ENCODE data around the gene SUV39H1.

DNA sequence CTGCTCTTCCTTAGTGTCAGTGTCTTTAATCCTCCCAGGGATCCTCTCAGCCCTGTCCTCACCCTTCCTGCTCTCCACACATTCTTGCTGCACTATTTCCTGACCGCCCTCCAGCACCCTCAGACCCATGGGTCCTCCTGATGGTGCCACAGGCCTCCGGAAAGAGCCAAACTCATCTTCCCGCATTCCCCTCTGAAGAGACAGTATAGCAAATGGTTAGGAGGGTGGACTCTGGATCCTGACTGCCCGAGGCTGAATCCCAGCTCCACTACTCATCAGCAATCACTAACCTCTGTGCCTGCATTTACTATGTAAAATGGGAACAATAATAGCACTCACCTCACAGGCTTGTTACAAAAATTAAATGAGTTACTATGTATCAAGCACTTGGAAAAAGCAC is 6.2 kb downstream of the SUV39H1 start:
- TF ChIP-seq, protein P1, sequence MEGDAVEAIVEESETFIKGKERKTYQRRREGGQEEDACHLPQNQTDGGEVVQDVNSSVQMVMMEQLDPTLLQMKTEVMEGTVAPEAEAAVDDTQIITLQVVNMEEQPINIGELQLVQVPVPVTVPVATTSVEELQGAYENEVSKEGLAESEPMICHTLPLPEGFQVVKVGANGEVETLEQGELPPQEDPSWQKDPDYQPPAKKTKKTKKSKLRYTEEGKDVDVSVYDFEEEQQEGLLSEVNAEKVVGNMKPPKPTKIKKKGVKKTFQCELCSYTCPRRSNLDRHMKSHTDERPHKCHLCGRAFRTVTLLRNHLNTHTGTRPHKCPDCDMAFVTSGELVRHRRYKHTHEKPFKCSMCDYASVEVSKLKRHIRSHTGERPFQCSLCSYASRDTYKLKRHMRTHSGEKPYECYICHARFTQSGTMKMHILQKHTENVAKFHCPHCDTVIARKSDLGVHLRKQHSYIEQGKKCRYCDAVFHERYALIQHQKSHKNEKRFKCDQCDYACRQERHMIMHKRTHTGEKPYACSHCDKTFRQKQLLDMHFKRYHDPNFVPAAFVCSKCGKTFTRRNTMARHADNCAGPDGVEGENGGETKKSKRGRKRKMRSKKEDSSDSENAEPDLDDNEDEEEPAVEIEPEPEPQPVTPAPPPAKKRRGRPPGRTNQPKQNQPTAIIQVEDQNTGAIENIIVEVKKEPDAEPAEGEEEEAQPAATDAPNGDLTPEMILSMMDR (IDR thresholded peaks at IDR 0.05; ENCODE audit: insufficient read depth, low read depth, low read length) = no peak
- no peak for TF ChIP-seq EZH2 (IDR thresholded peaks at IDR 0.05; ENCODE audit: insufficient read depth, low read length)
